ENCODE data around the gene BLTP3B. TPM values are rescaled to one million over a fixed set of nuclear protein-coding genes. Genes with fewer than 3 reads are reported as not detected.
A peak's percentile ranks its signal among the peaks of the same experiment; 100 is the strongest.
"Not testable (repeated sequence)": the region's sequence is repeated elsewhere in the genome, so short reads cannot be mapped to it uniquely, and the experiment has no call there.

Gene BLTP3B, protein sequence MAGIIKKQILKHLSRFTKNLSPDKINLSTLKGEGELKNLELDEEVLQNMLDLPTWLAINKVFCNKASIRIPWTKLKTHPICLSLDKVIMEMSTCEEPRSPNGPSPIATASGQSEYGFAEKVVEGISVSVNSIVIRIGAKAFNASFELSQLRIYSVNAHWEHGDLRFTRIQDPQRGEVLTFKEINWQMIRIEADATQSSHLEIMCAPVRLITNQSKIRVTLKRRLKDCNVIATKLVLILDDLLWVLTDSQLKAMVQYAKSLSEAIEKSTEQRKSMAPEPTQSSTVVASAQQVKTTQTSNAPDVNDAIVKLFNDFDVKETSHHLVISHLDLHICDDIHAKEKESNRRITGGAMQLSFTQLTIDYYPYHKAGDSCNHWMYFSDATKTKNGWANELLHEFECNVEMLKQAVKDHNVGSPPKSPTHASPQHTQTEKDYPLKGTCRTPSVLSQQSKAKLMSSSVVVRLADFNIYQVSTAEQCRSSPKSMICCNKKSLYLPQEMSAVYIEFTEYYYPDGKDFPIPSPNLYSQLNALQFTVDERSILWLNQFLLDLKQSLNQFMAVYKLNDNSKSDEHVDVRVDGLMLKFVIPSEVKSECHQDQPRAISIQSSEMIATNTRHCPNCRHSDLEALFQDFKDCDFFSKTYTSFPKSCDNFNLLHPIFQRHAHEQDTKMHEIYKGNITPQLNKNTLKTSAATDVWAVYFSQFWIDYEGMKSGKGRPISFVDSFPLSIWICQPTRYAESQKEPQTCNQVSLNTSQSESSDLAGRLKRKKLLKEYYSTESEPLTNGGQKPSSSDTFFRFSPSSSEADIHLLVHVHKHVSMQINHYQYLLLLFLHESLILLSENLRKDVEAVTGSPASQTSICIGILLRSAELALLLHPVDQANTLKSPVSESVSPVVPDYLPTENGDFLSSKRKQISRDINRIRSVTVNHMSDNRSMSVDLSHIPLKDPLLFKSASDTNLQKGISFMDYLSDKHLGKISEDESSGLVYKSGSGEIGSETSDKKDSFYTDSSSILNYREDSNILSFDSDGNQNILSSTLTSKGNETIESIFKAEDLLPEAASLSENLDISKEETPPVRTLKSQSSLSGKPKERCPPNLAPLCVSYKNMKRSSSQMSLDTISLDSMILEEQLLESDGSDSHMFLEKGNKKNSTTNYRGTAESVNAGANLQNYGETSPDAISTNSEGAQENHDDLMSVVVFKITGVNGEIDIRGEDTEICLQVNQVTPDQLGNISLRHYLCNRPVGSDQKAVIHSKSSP (N-terminal part only)
- 46.1 and 51.8 TPM in 2 replicates for total RNA-seq

- no peak for TF ChIP-seq CTCF (IDR thresholded peaks at IDR 0.05; ENCODE audit: insufficient read depth, low read depth, low read length)
- H3K4me3 ChIP-seq (ENCODE audit: low read depth, low read length) = peak within 1 kb of the TSS; percentile 95
- peak; percentile 78 for DNase-seq (ENCODE audit: low read depth)
These were observed at the start of gene BLTP3B for GRCh38 chr12:100142851-100143559. Gene BLTP3B, minus strand, starts transcription at chr12:100142874. Its CDS starts 239 bp downstream, at chr12:100142635.

- DNase-seq (ENCODE audit: low read depth) = peak; percentile 53
- no peak for TF ChIP-seq CTCF (IDR thresholded peaks at IDR 0.05; ENCODE audit: insufficient read depth, low read depth, low read length)
These were observed 47.1 kb upstream of the BLTP3B start for GRCh38 chr12:100189636-100190394.

DNA sequence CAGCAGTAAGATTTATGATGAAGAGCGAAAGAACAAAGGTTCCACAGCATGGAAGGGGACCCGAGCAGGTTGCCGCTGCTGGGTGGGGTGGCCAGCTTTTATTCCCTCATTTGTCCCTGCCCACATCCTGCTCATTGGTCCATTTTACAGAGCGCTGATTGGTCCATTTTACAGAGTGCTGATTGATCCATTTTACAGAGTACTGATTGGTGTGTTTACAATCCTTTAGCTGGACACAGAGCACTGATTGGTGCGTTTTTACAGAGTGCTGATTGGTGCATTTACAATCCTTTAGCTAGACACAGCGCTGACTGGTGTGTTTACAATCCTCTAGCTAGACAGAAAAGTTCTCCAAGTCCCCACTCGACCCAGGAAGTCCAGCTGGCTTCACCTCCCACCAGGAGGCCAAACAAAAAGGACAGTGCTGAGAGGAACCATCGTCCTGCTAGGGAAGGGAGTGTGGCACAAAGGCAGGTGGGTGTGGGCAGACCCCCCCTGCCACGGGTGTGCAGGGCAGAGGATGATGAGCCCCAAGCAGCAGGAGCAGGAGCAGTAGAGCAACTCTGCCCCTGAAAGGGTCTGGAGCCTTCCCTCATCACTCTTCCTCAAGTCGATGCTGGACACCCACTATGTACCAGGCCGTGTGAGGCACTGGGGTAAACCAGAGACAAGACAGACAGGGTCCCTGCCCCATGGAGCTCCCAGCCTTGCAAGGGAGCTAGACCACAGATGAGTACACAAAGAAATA is 46.4 kb upstream of the BLTP3B start:
- DNase-seq (ENCODE audit: low read depth); H3K4me3 ChIP-seq (ENCODE audit: low read depth, low read length): not testable (repeated sequence)

More at GRCh38 chr12:100189636-100190394, 47.1 kb upstream of the BLTP3B start:
- H3K4me3 ChIP-seq (ENCODE audit: low read depth, low read length) = no peak overlapping the region

GRCh38 chr12:100187857-100188519 is 45.3 kb upstream of the BLTP3B start:
- no peak overlapping the region for H3K4me3 ChIP-seq (ENCODE audit: low read depth, low read length)
- no peak for DNase-seq (ENCODE audit: low read depth)
- TF ChIP-seq CTCF (IDR thresholded peaks at IDR 0.05; ENCODE audit: insufficient read depth, low read depth, low read length) = no peak

DNA sequence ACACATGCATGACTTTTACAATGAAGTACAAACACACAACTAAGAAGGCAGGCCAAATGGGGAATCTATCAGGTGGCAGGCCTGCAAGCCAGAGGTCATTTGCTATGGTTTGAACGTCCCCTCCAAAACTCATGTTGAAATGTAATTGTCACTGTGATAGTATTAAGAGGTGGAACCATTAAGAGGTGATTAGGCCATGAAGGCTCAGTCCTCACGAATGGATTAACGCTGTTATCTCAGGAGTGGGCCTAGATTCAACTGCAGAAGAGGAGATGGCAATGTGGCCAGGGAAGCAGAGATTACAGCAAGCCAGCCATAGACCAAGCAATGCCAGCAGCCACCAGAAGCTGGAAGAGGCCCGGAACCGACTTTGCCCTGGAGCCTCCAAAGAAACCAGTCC is 44.4 kb upstream of the BLTP3B start:
- no peak for DNase-seq (ENCODE audit: low read depth)
- no peak overlapping the region for H3K4me3 ChIP-seq (ENCODE audit: low read depth, low read length)
- no peak for TF ChIP-seq CTCF (IDR thresholded peaks at IDR 0.05; ENCODE audit: insufficient read depth, low read depth, low read length)
